8988T (cell line): ENCODE results near the gene CH25H.
"Not testable (repeated sequence)": the region's sequence is repeated elsewhere in the genome, so short reads cannot be mapped to it uniquely, and the experiment has no call there.

Experiments
- DNase-seq: peaks from one replicate; pipeline ENCODE4 v3.0.0; 2011

CH25H gene

GRCh38 chr10:89207181-89207800, at the start of gene CH25H:
Gene CH25H, minus strand, starts transcription at chr10:89207317. Its CDS starts 25 bp downstream, at chr10:89207292.
- no peak for DNase-seq

GRCh38 chr10:89256340-89256739, 49.2 kb upstream of the CH25H start:
- DNase-seq = no peak

- no peak for DNase-seq
Measured at GRCh38 chr10:89255793-89256192, 48.7 kb upstream of the CH25H start.

- not testable (repeated sequence) for DNase-seq
Measured at GRCh38 chr10:89255091-89255579, 48.0 kb upstream of the CH25H start.

GRCh38 chr10:89252225-89252585, 45.1 kb upstream of the CH25H start:
- no peak for DNase-seq

GRCh38 chr10:89251409-89252224, 44.5 kb upstream of the CH25H start, which contains the start of gene LIPA:
Gene LIPA, minus strand, starts transcription at chr10:89251775. Its CDS starts 4,127 bp downstream, at chr10:89247648.
- peak; percentile 71 for DNase-seq

GRCh38 chr10:89250865-89251408, 43.8 kb upstream of the CH25H start:
- DNase-seq = no peak

- DNase-seq = no peak
Measured at GRCh38 chr10:89248990-89249389, 41.9 kb upstream of the CH25H start.

GRCh38 chr10:89247623-89248022, 40.5 kb upstream of the CH25H start:
- DNase-seq = not testable (repeated sequence)

GRCh38 chr10:89245802-89246201, 38.7 kb upstream of the CH25H start:
- no peak for DNase-seq

GRCh38 chr10:89242840-89243568, 35.9 kb upstream of the CH25H start:
- DNase-seq = no peak

GRCh38 chr10:89242345-89242684, 35.2 kb upstream of the CH25H start:
- DNase-seq = no peak

- DNase-seq = no peak
Measured at GRCh38 chr10:89241486-89242344, 34.6 kb upstream of the CH25H start.

- DNase-seq = no peak
Measured at GRCh38 chr10:89241026-89241425, 33.9 kb upstream of the CH25H start.

GRCh38 chr10:89240519-89240918, 33.4 kb upstream of the CH25H start:
- no peak for DNase-seq

- DNase-seq = no peak
Measured at GRCh38 chr10:89238956-89239644, 32.0 kb upstream of the CH25H start.

- no peak for DNase-seq
Measured at GRCh38 chr10:89237849-89238248, 30.7 kb upstream of the CH25H start.

- no peak for DNase-seq
Measured at GRCh38 chr10:89236226-89236797, 29.2 kb upstream of the CH25H start.

- DNase-seq = no peak
Measured at GRCh38 chr10:89235073-89235798, 28.1 kb upstream of the CH25H start.

GRCh38 chr10:89233033-89233432, 25.9 kb upstream of the CH25H start:
- no peak for DNase-seq

GRCh38 chr10:89228962-89229361, 21.8 kb upstream of the CH25H start:
- no peak for DNase-seq
